C4-2B (cell line): ENCODE results near the gene TGM2.

Experiments used
- H3K27ac ChIP-seq: fragments of 450-650 bp; 2 replicates; pipeline ENCODE4 v1.5.1; 2017
- CTCF ChIP-seq: fragments of 450-650 bp; conservative IDR thresholded peaks from 2 replicates; pipeline ENCODE4 v1.5.1; 2017; ENCODE audit warnings: mild to moderate bottlenecking
- ZFX ChIP-seq: fragments of 450-650 bp; IDR thresholded peaks from 2 replicates; pipeline ENCODE4 v1.6.1; 2017

The TGM2 gene

GRCh38 chr20:38138086-38138778 lies 26.8 kb downstream of the TGM2 start:
- H3K27ac ChIP-seq = no peak overlapping the region
- no peak for TF ChIP-seq CTCF
- TF ChIP-seq ZFX = no peak

- no peak overlapping the region for H3K27ac ChIP-seq
Observed at GRCh38 chr20:38137441-38138037, 27.5 kb downstream of the TGM2 start.

GRCh38 chr20:38136421-38137245 lies 28.4 kb downstream of the TGM2 start:
- no peak overlapping the region for H3K27ac ChIP-seq
- TF ChIP-seq ZFX = no peak
- no peak for TF ChIP-seq CTCF

More at GRCh38 chr20:38137441-38138037, 27.5 kb downstream of the TGM2 start:
- TF ChIP-seq ZFX (no peak), CTCF (no peak)

- H3K27ac ChIP-seq = no peak overlapping the region
- TF ChIP-seq ZFX = no peak
- no peak for TF ChIP-seq CTCF
Observed at GRCh38 chr20:38135651-38136420, 29.2 kb downstream of the TGM2 start.

- TF ChIP-seq CTCF = no peak
- no peak for TF ChIP-seq ZFX
- H3K27ac ChIP-seq = peak overlapping the region; percentile 21; the same call in 1 of the 2 replicates
Observed at GRCh38 chr20:38135271-38135650, 29.8 kb downstream of the TGM2 start.

- H3K27ac ChIP-seq = peak overlapping the region; percentile 21
- no peak for TF ChIP-seq ZFX
- no peak for TF ChIP-seq CTCF
Observed at GRCh38 chr20:38134427-38135270, 30.4 kb downstream of the TGM2 start.
